ENCODE results near the gene PTPRU. TPM values are rescaled to one million over a fixed set of nuclear protein-coding genes. Genes with fewer than 3 reads are reported as not detected.

Gene PTPRU
- total RNA-seq, 1 experiment from 2014 or later: 54.5 TPM

- intact Hi-C loops (cut with micrococcal nuclease; ENCODE audit: unreplicated experiment): no loop called here
- no TSS peak for BruUV-seq (replicated peaks)
Observed at GRCh38 chr1:29240986-29241385, 4.7 kb downstream of the PTPRU start.

DNA sequence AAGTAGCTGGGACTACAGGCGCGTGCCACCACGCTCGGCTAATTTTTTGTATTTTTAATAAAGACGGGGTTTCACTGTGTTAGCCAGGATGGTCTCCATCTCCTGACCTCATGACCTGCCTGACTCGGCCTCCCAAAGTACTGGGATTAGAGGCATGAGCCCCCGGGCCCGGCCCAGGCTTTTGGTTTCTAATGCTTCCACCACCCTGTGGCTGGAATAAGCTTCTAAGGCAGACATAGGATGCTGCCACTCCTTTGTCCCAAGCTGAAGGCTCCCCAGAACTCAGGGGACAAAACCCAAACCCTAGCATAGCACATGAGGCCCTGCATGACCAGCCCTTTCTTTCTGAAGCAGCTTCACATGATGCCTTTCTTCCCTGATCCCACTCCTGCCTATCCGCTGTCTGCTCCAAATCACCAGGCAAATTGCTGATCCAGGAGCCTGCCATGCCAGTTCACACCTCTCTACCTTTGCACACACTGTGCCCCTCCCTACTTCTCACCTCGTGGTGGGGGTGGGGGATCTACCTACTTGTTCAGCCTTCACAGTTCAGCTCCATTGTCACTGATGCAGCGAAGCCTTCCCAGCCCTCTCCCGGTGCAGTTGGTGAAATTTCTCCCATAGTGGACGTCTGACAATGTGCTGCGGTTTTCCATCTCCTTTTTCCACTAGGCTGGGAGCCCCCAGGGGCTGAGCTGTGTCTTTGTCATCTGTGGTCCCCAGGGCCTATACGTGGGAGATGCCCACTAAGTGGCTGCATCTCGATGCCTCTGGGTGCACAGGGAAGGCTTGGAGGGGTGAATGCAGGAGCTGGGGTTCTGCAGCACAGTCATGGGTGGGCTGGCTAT is 6.9 kb downstream of the PTPRU start:
- DNase-seq: no peak

More at GRCh38 chr1:29240986-29241385, 4.7 kb downstream of the PTPRU start:
- Mint-ChIP-seq H3K4me1 (ENCODE audit: low read depth, unreplicated experiment) (peaks cover 33% of the 10 kb centered on the region), H3K36me3 (ENCODE audit: insufficient read depth, unreplicated experiment) (peaks cover 34% of the 10 kb centered on the region), H3K27me3 (ENCODE audit: unreplicated experiment) (no peaks in the 10 kb centered on the region), H3K27ac (ENCODE audit: unreplicated experiment) (no peak overlapping the region), H3K4me3 (ENCODE audit: low read depth, unreplicated experiment) (no peak overlapping the region), H3K9me3 (ENCODE audit: low read depth, unreplicated experiment) (no peaks in the 10 kb centered on the region)
- CTCF ChIA-PET: no interaction called here
- DNase-seq: no peak
- no peak for TF ChIP-seq CTCF (IDR thresholded peaks at IDR 0.05; ENCODE audit: unreplicated experiment)

DNA sequence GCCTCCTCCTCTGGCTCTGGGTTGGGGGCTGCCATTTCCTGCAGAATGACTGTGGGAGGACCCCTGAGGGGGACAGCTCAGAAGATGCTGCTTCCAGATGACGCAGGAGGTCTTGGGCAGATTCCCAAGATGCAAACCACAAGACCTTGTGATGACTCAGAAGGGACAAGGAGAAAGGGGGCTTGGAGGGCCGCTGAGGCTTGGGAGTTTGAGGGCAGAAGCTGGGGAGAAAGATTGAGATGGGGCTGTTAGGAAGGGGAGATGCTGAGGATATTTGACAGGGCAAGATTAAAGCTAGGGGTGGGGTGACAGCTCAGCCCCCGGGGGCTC is 7.5 kb downstream of the PTPRU start:
- CTCF ChIA-PET: no interaction called here

More for the DNA sequence above, 6.9 kb downstream of the PTPRU start:
- Mint-ChIP-seq H3K4me1 (ENCODE audit: low read depth, unreplicated experiment) (peaks cover 22% of the 10 kb centered on the region), H3K4me3 (ENCODE audit: low read depth, unreplicated experiment) (no peak overlapping the region), H3K9me3 (ENCODE audit: low read depth, unreplicated experiment) (no peaks in the 10 kb centered on the region), H3K27me3 (ENCODE audit: unreplicated experiment) (no peaks in the 10 kb centered on the region), H3K27ac (ENCODE audit: unreplicated experiment) (no peak overlapping the region), H3K36me3 (ENCODE audit: insufficient read depth, unreplicated experiment) (peaks cover 16% of the 10 kb centered on the region)
- intact Hi-C loops (cut with micrococcal nuclease; ENCODE audit: unreplicated experiment): no loop called here
- TF ChIP-seq CTCF (IDR thresholded peaks at IDR 0.05; ENCODE audit: unreplicated experiment): no peak
- BruUV-seq (replicated peaks): no TSS peak
- CTCF ChIA-PET: no interaction called here

GRCh38 chr1:29245261-29245660 is 8.9 kb downstream of the PTPRU start:
- Mint-ChIP-seq H3K36me3 (ENCODE audit: insufficient read depth, unreplicated experiment) (peaks cover 10% of the 10 kb centered on the region), H3K4me3 (ENCODE audit: low read depth, unreplicated experiment) (no peak overlapping the region), H3K27ac (ENCODE audit: unreplicated experiment) (no peak overlapping the region), H3K27me3 (ENCODE audit: unreplicated experiment) (no peaks in the 10 kb centered on the region), H3K9me3 (ENCODE audit: low read depth, unreplicated experiment) (no peaks in the 10 kb centered on the region), H3K4me1 (ENCODE audit: low read depth, unreplicated experiment) (peaks cover 4% of the 10 kb centered on the region)
- DNase-seq: no peak
- no peak for TF ChIP-seq CTCF (IDR thresholded peaks at IDR 0.05; ENCODE audit: unreplicated experiment)
- CTCF ChIA-PET: interaction anchor here (0.5 to 1.2 kb wide), 9 partner anchors 13 to 1462 kb away, joined by 3 to 4 read pairs (median 3); no protein-coding TSS in a partner anchor
- no TSS peak for BruUV-seq (replicated peaks)
- intact Hi-C loops (cut with micrococcal nuclease; ENCODE audit: unreplicated experiment): no loop called here

More for the DNA sequence above, 7.5 kb downstream of the PTPRU start:
- no peak for TF ChIP-seq CTCF (IDR thresholded peaks at IDR 0.05; ENCODE audit: unreplicated experiment)
- no peak overlapping the region for H3K27ac Mint-ChIP-seq (ENCODE audit: unreplicated experiment)
- H3K4me3 Mint-ChIP-seq (ENCODE audit: low read depth, unreplicated experiment): no peak overlapping the region
- DNase-seq: no peak
- intact Hi-C loops (cut with micrococcal nuclease; ENCODE audit: unreplicated experiment): no loop called here
- H3K4me1 Mint-ChIP-seq (ENCODE audit: low read depth, unreplicated experiment): peaks cover 17% of the 10 kb centered on the region
- BruUV-seq (replicated peaks): no TSS peak
- H3K9me3 Mint-ChIP-seq (ENCODE audit: low read depth, unreplicated experiment): no peaks in the 10 kb centered on the region
- no peaks in the 10 kb centered on the region for H3K27me3 Mint-ChIP-seq (ENCODE audit: unreplicated experiment)
- H3K36me3 Mint-ChIP-seq (ENCODE audit: insufficient read depth, unreplicated experiment): peaks cover 10% of the 10 kb centered on the region
